ENCODE data around the gene CELF6.
A peak's percentile ranks its signal among the peaks of the same experiment; 100 is the strongest.

The CELF6 gene

GRCh38 chr15:72342385-72342784, 22.4 kb upstream of the CELF6 start:
- H3K27me3 ChIP-seq = no peaks in the 10 kb centered on the region
- peak; percentile 66 for DNase-seq
- H3K36me3 ChIP-seq = peaks cover 15% of the 10 kb centered on the region
- H3K4me1 ChIP-seq = peaks cover 3% of the 10 kb centered on the region; the same call in 1 of the 2 replicates
- H3K9me3 ChIP-seq = no peaks in the 10 kb centered on the region
- H3K4me3 ChIP-seq (ENCODE audit: low read depth, low read length) = no peak overlapping the region
- TF ChIP-seq CTCF (IDR thresholded peaks at IDR 0.05; ENCODE audit: low read depth, low read length) = peak; percentile 67

- Histone ChIP-seq H3K27me3 (no peaks in the 10 kb centered on the region), H3K4me3 (ENCODE audit: low read depth, low read length) (no peak overlapping the region), H3K9me3 (no peaks in the 10 kb centered on the region), H3K4me1 (peaks cover 3% of the 10 kb centered on the region; the same call in 1 of the 2 replicates), H3K36me3 (peaks cover 12% of the 10 kb centered on the region)
- peak; percentile 75 for TF ChIP-seq CTCF (IDR thresholded peaks at IDR 0.05; ENCODE audit: low read depth, low read length)
- peak; percentile 77 for DNase-seq
Observed at GRCh38 chr15:72341361-72341760, 21.4 kb upstream of the CELF6 start.

- no peaks in the 10 kb centered on the region for H3K9me3 ChIP-seq
- H3K27me3 ChIP-seq = no peaks in the 10 kb centered on the region
- H3K4me1 ChIP-seq = peaks cover 3% of the 10 kb centered on the region; the same call in 1 of the 2 replicates
- TF ChIP-seq CTCF (IDR thresholded peaks at IDR 0.05; ENCODE audit: low read depth, low read length) = no peak
- peaks cover 2% of the 10 kb centered on the region; the same call in 1 of the 2 replicates for H3K36me3 ChIP-seq
- DNase-seq = no peak
- H3K4me3 ChIP-seq (ENCODE audit: low read depth, low read length) = no peak overlapping the region
Observed at GRCh38 chr15:72340366-72340765, 20.4 kb upstream of the CELF6 start.

GRCh38 chr15:72339777-72340177, 19.8 kb upstream of the CELF6 start:
- Histone ChIP-seq H3K27me3 (no peaks in the 10 kb centered on the region), H3K4me3 (ENCODE audit: low read depth, low read length) (no peak overlapping the region), H3K4me1 (peaks cover 3% of the 10 kb centered on the region; the same call in 1 of the 2 replicates), H3K36me3 (no peaks in the 10 kb centered on the region), H3K9me3 (no peaks in the 10 kb centered on the region)
- no peak for TF ChIP-seq CTCF (IDR thresholded peaks at IDR 0.05; ENCODE audit: low read depth, low read length)
- peak; percentile 30 for DNase-seq

- H3K4me1 ChIP-seq = peaks cover 3% of the 10 kb centered on the region; the same call in 1 of the 2 replicates
- DNase-seq = no peak
- H3K27me3 ChIP-seq = no peaks in the 10 kb centered on the region
Observed at GRCh38 chr15:72338617-72339321, 18.8 kb upstream of the CELF6 start.

More at GRCh38 chr15:72338617-72339321, 18.8 kb upstream of the CELF6 start:
- Histone ChIP-seq H3K4me3 (ENCODE audit: low read depth, low read length) (no peak overlapping the region), H3K36me3 (no peaks in the 10 kb centered on the region), H3K9me3 (no peaks in the 10 kb centered on the region)
- TF ChIP-seq CTCF (IDR thresholded peaks at IDR 0.05; ENCODE audit: low read depth, low read length) = no peak
